Activated CD8-positive, alpha-beta memory T cell treated with anti-CD3 and anti-CD28 coated beads, Interleukin-2, amount 50 U/mL, for 24 hours (primary cell): Measurements from ENCODE around the gene ADGRB2.

Experiments
- DNase-seq: peaks from one replicate; pipeline ENCODE4 v3.0.0-alpha.2; 2020; ENCODE audit errors: extremely low read depth

The ADGRB2 gene

DNA sequence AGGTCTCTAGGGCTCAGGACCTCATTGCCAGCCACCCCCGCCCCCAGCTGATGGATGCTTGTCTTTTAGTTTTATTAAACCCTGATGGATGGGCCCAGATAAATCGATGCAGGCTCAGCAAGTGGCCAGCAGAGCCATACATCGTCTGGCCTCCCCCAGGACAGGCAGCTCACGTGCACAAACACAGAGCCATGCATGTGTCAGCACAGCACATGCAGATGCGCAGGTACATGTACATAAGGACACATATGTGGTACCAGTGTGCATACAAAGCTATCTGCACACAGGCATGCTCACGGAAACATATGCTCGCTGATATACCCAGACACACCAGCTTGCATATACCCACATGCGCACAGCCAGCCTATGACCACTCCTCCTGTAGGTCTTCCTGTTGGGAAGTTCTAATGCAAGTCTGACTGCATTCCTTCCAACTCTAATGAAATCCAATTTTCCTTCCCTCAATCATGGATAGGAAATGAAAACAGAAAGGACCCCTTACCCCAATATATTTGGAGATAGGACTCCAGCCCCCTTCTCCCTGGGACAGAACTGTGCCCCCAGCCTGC is 61.2 kb downstream of the ADGRB2 start:
- no peak for DNase-seq

- DNase-seq: no peak
These were observed 62.9 kb downstream of the ADGRB2 start for GRCh38 chr1:31701091-31701736.

- DNase-seq: no peak
These were observed 63.6 kb downstream of the ADGRB2 start for GRCh38 chr1:31700468-31701090.

- DNase-seq: no peak
These were observed 64.7 kb downstream of the ADGRB2 start for GRCh38 chr1:31699341-31699891.

DNA sequence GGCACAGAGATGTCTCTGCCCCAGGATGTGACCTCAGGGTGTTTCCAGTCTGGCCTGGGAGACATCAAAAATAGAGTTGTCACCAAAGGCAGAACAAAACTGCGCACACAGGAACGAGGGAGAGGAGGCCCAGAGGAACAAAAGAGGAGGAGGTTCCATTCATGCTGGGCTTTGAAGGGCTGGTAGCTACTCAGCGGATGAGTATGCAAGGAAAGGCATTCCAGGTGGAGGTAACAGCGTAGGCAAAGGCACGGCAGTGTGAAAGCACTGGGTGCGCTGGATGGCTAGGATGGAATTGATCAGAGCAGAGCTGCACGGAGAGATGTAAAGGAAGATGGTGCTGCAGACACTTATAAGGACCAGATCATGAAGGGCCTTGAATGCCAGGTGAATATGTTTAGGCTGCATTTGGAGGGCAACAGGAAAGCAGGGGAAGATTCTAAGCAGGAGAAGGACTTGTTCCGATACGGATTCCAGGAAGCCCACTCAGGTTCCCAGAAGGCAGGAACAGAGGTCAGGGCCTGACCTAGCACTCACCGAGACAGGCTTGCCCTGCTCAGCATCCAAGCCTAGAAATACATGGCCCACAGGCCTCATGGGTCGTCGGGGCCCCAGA is 66.7 kb downstream of the ADGRB2 start:
- DNase-seq: no peak

DNA sequence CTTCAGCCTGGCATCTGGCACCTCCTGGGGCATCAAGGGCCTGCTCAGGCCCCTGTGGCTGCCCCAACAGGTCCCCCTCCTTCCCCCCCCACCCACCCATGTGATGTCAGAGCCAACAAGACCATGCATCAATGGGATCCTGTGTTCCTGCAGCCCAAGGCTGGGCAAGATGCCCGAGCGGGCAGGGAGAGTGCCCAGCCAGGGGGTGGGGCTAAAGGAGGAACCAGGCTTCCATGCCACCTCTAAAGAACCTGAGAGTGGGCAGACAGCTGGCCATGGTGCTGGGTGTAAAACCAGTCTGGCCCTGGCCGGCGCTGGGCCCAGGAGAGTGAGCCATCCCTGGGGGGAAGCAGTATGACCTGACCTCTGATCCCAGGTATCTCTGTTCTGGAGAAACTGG is 67.9 kb downstream of the ADGRB2 start:
- no peak for DNase-seq

GRCh38 chr1:31695327-31695726 is 68.8 kb downstream of the ADGRB2 start:
- DNase-seq: no peak

- no peak for DNase-seq
These were observed 69.2 kb downstream of the ADGRB2 start for GRCh38 chr1:31694964-31695313.

DNA sequence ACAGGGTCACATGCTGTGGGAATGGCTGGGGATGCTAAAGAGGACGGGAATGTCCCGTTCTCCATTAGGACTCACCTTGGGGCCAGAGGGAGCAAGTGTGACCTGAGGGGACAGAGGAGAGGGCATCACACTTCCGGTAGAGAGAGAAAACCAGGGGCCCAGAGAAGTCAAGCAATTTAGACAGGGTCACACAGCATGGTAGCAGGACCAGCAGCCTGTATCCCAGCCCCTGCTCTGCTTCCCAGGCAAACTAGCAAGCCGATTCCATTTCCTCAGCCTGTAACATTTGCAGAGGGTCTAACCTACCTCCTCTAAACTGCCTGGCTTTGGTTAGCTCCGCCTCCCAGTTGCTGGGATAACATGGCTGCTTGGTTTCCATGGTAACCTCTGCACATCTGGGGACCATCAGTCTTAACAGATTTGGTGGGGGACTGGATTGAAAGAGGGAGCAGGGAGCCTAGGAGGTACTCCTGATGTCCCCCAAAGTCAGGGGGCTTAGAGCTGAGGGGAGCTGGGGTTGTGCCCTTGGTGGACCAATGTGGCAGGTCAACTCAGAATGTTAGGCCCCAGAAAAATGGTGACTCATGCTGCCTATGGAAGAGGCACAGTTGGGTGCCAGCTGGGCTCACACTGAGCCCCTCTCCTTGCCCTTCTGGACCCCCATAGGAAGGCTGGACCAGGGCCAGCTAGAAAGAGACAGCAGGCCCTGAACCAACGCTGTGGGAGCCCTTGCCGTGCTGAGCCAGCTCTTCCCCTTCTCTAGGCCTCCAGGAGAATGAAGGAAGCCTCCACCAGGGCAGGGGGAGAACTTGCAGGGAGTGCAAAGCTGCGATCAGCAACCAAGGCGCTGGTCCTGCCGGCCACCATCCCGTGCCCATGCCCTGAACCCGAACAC is 69.8 kb downstream of the ADGRB2 start:
- DNase-seq: no peak

- DNase-seq: no peak
These were observed 70.9 kb downstream of the ADGRB2 start for GRCh38 chr1:31693231-31693630.

GRCh38 chr1:31691951-31692350 is 72.2 kb downstream of the ADGRB2 start:
- no peak for DNase-seq

- DNase-seq: no peak
These were observed 72.7 kb downstream of the ADGRB2 start for GRCh38 chr1:31691446-31691845.

DNA sequence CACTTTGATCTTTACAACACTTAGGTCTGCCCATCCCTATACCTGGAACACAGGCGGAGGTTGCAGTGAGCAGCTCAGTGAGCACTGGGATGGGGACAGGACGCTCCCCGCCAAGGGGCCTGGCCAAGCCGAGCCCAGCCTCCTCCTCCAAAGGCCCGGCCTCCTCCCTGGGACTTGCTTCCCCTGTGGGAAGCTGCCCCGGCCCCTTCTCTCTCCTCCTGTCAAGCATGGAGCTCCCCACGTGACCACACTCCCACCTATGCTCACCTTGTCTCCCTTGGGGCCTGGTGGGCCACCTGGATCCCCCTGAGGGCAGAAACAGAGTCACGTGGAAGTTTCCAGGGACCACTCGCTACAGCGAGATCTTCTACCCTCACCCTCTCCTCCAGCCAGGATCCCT is 73.2 kb downstream of the ADGRB2 start:
- no peak for DNase-seq

DNA sequence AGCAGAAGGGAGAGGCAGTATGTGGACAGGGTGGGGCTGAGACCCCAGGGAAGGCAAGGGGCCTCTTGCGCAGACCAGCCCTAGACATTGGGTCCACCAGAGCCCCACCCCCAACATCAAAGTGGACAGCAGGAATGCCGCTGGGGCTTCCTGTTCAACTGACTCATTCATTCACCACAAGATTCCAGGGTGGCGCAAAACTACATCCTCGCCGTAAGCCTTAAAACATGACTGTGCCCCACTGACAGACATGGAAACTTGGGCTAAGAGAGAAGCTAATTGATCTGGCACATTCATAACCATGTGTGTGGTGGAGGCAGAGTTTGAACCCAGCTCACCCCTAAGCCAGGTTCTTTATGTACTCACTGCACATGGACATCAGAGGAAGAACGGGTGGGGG is 74.3 kb downstream of the ADGRB2 start:
- DNase-seq: no peak

GRCh38 chr1:31689379-31689778 is 74.8 kb downstream of the ADGRB2 start:
- no peak for DNase-seq

- no peak for DNase-seq
These were observed 75.8 kb downstream of the ADGRB2 start for GRCh38 chr1:31688233-31688918.

GRCh38 chr1:31687601-31688000 is 76.5 kb downstream of the ADGRB2 start:
- no peak for DNase-seq

DNA sequence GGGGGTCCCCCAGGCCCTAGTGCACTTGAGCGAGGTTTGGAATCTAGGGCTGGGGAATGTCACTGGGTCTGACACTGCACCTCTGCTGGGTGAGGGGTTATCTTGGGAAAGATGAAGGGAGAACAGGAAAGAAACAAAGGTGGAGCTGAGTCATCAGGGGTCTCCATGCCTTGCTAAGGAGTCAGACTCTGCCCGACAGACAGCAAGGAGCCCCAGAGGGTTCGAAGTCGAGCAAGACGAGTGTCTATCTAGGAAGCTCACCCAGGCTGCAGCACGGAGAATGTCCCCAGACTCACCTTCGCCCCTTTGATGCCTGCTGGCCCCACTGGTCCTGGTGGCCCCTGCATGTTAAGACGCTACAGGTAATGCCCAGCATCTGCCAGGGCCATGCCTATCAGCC is 78.3 kb downstream of the ADGRB2 start:
- DNase-seq: no peak

- DNase-seq: no peak
These were observed 80.1 kb downstream of the ADGRB2 start for GRCh38 chr1:31683997-31684396.

GRCh38 chr1:31681415-31681814 is 82.7 kb downstream of the ADGRB2 start:
- no peak for DNase-seq

- no peak for DNase-seq
These were observed 84.4 kb downstream of the ADGRB2 start for GRCh38 chr1:31679676-31680230.
